Measurements from ENCODE around the gene TTLL7. TPM values are rescaled to one million over a fixed set of nuclear protein-coding genes. Genes with fewer than 3 reads are reported as not detected.

The TTLL7 gene
- total RNA-seq, 1 experiment from 2014 or later: 4.0 TPM

DNA sequence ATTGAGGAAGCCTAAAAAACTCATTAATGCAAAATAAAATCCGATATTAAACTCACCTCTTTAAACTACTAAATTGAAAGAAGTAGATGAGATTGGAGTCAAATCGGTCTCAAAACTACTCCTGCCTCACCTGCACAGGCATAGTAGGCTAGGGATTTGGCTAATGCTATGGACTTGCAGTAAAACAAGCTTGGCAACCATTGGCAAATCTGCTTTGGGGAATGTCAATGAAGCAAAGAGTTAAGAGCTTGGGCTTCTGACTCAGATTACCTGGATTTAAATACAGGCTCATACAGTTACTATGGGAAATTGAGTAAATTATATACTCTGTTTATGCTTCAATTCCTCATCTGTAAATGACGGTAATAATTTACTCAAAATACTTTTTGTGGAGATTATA lies 111.4 kb downstream of the TTLL7 start:
- DNase-seq (ENCODE audit: low read depth): no peak

DNA sequence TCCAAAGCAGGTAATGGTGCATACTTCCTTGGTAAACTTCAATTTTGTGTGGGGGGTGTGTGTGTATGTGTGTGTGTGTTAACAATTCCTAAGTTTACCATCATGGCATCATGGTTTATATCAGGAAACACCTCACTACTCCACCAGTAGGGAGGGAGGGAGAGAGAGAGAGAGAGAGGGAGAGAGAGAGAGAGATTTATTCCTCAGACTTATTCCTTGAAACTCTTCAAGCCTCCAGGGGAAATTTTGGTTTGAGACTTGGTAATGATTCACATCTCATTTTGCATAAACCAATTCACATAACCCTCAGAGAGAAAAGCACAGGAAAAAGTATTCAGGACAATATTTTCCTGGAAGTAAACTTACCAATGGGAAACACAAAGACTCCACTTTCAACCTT lies 115.0 kb downstream of the TTLL7 start:
- no peak for DNase-seq (ENCODE audit: low read depth)

DNA sequence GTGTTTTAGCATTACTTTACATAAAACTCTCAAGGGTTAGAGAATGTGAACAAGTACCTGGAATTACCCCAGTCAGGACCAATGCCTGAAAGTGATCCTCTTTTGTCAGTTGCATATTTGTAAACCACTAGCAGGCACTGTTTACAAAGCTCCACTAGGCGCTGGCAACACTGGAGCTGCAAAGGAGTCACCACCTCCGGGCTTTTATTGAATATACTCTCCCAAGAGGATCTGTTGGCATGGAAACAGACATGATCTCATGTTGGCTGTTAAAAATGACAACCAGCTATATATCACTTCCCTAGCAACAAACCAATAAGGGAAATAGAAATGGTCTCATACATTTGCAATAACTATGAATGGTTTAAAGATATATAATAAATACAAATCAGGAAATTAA lies 116.0 kb downstream of the TTLL7 start:
- DNase-seq (ENCODE audit: low read depth): peak; percentile 65

DNA sequence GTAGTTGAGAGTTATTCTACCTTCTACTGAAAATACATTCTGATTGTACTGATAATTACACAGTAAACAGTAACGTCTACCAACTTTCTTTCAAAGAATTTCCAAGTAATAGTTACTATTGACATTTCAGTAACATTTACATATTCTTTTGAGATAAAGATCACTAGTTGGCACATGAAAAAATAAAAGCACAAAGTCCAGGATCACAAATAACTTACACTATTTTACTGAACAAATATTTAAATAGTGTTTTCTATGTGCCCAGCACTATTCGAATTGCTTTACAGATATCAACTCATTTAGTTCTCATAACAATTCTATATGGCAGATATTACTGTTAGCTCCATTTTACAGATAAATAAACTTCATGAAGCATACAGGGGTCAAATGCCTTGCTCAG lies 126.4 kb downstream of the TTLL7 start:
- no peak for DNase-seq (ENCODE audit: low read depth)

DNA sequence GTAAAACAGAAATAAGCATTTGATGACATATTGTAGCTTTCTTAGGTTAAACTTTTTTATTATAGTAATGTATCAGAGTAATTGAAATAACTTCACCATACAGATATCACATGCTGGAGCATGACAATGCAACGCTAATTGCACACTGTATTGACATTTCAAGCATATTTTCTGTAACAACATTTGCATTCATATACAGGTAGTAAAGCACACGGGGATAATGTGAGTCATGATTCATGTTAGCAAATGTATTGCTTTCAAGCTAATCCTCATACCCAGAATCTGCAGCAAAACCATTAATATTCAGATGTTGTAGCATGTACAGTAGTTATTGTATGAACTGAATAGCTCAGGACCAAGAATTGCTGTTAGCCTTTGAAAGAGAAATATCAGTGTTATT lies 133.9 kb downstream of the TTLL7 start:
- no peak for DNase-seq (ENCODE audit: low read depth)

DNA sequence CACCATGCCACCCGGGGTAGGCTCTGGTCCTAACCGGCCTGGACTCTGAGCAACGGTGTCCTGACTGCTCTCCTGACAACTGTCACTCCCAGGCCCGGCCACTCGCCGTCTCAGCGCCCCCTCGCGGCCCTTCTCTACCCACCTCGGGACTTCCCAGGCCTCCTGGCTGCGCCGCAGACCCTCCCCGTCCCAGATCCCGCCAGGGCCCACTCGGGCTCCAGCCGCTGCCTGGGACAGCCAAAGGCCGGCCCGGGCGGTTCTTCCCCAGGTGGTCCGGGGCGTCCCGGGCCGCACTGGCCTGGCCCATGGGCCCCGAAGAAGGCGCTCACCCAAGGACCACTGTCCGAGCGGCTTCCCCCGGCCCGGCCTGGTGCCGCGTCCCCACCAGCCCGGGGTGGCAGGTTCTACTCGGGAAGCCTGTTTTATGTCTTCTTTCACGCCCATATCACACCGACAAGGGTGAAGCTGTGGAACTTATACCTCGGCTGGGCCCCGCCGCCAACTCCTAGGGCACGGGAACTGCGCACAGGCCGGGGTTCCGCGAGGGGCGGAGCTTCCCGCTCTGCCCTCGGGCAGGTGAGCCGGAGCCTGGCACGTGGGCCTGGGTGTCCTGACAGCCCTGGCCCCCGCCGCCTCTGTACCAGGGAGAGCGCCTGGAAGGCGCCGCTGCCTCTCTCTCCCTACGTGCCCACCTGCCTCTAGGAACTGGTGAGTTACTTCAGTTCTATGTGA lies 138.3 kb downstream of the TTLL7 start:
- DNase-seq (ENCODE audit: low read depth): no peak

DNA sequence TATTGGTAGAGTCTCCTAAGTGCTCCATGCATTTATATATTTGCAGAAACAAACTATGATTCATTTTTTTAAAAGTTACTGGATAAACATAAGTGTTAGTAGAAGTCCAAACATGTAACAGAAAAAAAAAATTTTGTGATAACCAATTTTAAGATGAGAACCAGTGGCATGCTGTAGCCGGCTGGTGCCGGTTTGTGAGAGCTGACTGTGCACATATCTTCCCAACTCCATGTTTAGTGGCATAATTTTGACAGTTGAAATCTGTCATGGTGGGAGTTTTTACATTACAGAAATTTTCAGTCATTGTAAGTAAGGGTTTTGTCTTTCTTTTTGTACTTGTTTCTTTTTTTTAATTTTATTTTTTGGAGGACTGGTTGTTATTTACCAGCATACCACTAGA lies 141.2 kb downstream of the TTLL7 start:
- DNase-seq (ENCODE audit: low read depth): no peak

DNA sequence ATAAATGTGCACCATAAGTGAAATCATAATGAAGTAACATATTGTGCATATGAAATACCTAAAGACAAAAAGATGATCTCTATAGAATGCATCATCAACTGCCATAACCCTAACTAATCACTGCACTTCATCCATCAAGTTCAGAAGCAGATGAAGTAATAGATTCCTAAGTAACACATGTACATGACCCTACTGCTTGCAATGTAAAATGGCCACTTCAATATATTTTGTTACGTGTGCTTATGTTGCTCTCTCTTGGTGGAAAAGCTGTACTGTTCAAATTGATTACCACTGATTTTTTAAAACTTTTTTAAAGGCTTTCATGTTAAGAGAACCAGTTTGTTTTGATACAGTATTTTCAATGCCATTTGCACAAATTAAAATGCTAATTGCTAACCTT lies 141.8 kb downstream of the TTLL7 start:
- peak; percentile 14 for DNase-seq (ENCODE audit: low read depth)

DNA sequence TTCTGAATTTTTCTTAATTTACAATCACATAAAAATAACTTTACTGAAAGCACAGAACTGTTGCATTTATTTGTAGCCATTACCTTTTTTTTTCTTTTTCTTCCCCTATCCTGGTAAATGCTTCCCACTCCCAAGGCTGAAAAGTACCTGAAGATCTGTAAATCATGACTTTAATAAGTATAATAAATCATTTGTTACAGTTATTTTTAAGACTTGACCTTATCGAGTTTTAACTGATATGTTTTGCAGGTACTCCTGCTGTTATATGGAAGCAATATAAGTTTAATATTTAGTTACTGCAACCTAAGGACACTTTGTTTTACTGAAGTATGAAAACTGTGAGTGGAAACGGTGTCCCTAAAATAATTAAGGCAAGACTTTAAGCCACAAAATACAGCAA lies 142.6 kb downstream of the TTLL7 start:
- no peak for DNase-seq (ENCODE audit: low read depth)

DNA sequence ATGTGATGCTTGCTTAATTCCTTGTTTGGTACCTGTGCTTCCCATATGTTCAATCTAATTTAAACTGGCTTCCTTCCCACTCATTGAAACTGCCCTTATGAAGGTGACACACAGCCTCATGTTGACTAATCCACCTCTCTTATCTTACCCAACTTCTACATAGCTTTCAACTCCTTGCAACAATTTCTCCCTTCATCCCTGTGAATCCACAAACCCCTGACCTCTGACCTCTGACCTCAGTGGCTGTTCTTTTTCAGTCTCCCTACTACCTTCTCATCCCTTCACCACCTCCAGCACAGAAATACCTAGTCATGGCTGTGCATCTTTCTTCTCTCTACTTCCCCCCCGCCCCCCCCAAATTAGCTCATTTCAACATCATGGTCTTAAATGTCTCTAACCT lies 144.5 kb downstream of the TTLL7 start:
- no peak for DNase-seq (ENCODE audit: low read depth)

DNA sequence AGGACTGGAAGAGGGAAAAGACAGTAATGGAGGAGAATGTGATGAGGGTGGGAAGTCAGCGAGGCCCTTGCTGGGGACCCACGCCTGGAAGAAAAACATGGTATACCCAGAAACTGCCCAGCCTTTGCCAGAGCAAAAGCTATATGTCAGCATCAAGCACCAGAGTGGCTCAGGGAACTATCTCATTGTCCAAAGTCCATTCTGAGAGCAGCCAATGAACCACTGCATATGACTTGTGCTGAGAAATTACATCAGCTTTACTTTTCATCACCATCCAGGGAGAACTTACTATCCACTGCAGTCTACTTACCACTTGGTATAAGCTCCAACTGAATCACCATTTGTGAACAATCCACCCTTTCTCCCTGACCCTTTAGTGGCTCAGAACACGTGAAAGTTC lies 148.1 kb downstream of the TTLL7 start:
- no peak for DNase-seq (ENCODE audit: low read depth)

DNA sequence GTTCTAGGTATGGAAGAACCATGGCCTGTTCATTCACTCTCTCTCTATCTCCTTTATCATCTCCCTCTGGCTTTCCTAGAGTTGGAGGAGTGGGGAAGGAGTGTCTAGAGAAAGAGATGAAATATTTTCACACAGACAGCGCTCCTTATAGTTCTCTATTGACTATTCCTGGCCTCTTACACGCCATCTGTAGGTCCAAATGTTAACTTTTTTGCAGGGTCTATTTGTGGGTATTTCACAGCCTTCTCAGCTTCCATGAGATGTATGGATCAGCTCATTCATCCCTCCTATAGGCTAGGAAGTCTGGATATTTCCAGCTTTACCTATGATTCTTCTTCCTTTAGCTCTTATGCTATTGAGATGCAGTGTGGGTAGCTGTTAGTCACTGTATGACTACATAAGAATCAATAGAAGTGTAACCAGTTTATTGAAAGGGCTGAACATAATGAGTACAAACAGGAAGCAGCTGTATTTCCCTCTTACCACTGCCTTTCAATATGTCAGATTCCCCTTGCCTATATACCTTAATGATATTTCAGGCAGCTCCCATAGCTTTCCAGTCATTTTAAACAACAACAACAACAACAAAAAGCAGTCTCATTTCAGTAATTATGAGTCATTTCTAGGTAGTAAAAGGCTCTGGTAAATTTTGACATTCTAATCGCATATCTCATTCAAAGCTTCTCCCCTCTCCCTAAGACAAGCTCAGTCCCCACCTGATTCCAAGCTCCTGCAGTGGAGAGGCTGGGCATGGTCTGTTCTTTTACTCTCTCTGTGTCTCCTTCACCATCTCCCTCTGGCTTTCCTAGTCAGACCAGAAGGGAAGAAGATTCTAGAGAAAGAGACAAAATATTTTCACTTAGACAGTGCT lies 149.5 kb downstream of the TTLL7 start:
- DNase-seq (ENCODE audit: low read depth): peak; percentile 17

DNA sequence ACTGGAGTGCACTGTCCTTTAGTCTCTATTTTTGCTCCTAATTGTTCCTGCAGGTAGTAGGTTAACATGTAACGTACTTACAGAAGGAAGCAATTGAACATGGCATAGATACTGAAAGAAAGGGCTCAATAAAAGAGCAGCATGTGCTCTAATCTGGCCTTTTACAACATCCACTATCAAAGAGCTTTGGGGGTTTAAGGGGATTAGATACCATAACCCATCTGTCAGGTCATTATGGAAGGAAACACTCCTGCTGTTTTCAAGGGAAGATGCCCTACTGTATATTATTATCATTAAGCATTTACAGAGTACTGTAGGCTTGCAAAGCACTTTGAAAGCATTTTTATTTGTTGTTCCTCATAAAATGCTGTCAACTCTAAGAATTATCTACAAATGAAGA lies 152.8 kb downstream of the TTLL7 start:
- no peak for DNase-seq (ENCODE audit: low read depth)

DNA sequence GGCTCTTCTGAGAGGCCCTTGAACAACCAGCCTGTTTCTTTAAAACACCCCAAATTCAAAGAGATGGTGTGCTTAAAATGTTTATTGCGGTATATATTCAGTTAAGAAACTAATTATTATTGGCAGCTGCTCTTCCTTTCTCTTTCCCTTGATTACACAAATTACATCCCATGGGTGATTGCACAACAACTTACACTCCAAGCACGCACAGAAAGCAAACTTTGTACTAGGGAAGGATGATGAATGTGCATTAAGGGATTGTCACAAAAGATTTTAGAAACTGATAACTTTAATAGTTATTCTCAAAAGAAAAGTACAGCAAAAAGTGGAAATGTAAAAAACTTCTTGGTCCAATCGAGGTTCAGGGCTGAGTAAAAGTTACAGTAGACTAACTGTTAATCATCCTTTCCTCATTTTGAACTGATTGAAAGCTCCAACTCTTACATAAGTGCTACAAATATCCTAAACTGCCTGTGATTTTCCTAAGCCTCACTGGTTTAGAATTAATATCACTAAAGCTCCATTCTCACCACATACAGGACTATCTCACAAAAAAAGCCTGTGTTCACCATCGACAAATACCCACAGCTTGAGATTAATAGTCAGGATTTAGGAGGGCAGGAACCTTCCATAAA lies 153.4 kb downstream of the TTLL7 start:
- no peak for DNase-seq (ENCODE audit: low read depth)

DNA sequence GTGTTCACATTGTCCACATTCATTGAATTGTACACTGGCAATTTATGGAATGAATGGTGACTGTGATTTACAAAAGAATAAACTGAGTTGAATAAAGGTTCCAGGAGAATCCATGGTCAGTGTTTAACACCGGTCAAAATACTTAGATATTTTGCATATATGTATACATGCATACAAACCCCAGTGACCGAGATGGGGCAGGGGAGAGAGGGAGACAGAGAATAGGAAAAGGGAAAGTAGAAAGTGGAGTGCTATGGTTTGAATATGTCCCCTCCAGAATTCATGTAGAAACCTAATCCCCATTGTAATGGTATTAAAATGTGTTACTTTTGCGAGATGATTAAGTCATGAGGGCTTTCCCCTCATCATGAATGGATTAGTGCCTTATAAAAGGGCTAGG lies 154.4 kb downstream of the TTLL7 start:
- no peak for DNase-seq (ENCODE audit: low read depth)

DNA sequence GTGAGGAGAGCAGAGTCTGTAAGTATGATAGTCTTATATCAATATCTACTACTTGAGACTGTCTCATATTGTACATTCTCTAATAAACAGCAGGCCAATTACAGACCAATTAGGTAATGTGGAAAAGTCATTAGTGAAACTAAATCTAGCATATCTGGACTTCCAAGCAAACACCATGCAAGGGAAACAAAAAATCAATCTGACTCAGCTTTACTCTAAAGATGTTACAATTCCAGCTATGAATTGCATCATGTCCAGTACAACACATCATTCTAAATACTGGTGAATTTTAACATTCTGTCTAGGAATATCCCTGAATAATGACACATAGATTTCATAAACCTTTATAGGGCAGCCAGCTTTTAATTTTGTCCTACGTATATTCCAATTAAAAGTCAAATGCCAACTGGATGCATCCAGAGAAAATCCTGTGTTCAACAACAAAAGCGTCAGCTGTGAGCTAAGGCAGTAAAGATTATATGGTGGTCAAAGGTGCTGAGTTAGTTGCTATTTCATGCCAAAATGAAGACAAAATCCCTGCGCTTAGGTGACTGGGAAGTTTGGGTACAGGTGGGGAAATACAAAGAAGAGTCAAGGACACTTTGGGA lies 159.3 kb downstream of the TTLL7 start:
- no peak for DNase-seq (ENCODE audit: low read depth)

DNA sequence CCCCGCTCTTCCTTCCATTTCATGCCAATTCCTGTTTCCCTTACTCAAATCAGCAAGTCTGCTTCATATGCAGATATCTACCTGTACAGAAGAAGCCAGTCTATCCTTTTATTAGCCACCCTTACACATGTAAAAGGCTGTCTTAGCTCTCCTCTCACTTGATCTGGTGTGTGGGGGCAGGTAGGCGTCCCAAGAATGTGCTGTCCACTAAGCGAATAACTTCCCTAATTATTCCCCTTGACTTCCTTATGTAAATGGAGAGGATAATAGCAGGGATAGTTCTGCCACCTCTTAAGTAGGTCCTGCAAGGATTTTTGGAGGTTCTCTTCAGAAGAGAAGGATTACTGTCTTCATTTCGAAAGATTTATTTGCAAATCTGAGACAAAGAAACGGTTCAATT lies 160.4 kb downstream of the TTLL7 start:
- DNase-seq (ENCODE audit: low read depth): no peak

DNA sequence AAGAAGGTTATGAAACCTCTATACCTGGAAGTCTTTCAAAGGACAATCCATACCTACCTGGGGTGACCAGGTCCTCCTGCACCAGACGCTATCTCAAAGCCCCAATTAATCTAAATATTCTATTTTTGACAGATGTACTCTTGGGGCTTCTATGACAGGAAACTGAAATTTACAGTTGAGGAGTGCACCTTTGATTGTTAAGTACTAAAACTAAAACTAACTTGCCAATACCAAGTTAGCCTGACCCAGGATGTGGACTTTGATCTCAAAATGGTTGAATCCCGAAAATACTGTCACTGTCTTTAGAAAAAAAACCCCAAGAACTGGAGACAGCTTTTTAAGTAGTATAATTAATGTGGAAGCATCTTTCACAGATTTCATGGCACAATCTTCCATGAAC lies 162.4 kb downstream of the TTLL7 start:
- DNase-seq (ENCODE audit: low read depth): no peak

DNA sequence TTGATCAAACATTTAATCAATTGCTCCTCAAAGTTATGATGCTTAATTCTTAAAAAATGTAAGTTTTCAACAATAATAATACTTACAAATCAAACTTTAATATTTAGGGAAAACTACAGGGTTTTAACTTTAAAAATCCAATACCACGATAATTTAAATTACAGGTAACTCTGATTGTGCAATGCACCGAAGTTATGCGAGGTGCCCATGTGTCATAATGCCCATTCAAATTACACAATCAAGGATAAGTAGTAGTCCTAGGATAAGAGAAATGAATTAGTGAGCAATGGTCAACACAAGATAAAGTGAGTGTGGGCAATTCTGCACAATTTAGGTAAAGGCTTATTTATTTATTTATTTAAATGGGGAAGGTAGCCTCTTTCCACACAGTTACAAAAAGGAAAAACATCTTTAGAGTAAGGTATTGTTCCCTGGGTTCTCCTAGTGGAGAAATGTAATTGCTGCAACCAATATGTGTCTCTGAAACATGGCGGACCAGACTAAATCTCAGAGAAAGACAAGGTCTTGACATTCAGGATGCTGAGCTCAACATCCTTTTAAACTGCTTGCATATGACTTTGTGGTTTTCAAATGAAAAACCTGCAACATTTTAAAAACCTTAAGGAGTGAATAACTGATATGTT lies 164.2 kb downstream of the TTLL7 start:
- DNase-seq (ENCODE audit: low read depth): no peak

DNA sequence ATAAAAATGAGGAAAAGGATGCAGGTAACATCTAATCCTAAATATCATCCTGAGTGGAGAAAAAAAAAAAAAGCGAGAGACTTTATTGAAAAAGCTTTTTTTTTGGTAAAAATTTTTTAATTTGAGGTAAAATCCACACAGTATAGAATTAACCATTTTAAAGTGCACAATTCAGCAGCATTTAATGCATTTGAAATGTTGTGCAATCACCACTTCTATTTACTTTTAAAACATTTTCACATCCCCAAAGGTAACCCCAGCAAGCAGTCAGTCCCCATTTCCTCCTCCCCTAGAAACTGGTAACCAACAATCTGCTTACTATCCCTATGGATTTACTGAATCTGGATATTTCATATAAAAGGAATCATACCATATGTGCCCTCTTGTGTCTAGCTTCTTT lies 166.7 kb downstream of the TTLL7 start:
- no peak for DNase-seq (ENCODE audit: low read depth)

DNA sequence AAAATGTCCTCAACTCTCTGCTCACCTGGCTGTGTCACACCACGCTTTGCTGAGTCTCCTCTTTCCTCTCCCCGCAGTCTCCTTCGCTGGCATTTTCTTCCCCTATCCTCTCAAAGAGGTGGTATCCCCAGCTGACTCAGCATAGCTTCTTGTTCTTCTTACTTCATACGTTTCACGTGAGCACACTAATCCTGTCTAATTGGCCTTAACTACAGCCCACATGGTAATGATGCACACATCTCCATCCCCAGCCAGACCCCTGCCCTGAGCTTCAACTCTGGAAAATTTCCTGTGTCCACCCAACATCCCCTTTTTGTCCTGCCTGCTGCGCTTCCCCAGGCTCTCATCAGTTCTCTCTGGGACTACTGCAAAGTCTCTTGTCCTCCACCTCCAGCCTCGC lies 169.8 kb downstream of the TTLL7 start:
- DNase-seq (ENCODE audit: low read depth): peak; percentile 7

DNA sequence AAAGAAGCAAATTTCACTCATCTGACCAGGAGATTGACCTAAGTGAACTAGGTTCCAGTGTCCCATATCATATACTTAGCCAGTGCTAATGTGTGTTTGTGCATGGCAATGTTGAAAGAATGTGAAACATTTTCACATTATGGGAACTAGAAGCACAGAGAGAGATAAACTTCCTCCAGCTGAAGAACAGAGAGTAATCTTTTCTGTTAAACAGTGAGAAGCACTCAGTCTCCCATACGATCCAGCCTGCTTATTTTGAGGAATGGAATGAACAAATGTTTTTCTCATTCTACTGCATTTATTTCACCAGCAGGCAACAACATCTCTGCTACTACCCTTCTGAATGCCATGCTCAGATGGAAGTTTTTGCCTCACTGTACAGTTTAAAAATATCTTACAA lies 170.5 kb downstream of the TTLL7 start:
- DNase-seq (ENCODE audit: low read depth): no peak
